Stimulated activated memory B cell treated with anti-CD40 and anti-IgM and Interleukin-4, amounts not matched to agents 10 μg/mL and 1 μg/mL and 100 μg/mL, for 72 hours (primary cell): ENCODE data around the gene PLCB2.

Experiments used
- ATAC-seq: fragments of 150-1000 bp; cut with Tn5 transposase; 2 replicates; pipeline ENCODE4 v1.10.0; 2021
- H3K27ac Mint-ChIP-seq: one replicate; pipeline ENCODE4 v1.8.0; 2022; ENCODE audit warnings: mild to moderate bottlenecking, mixed read lengths
- H3K27me3 Mint-ChIP-seq: one replicate; pipeline ENCODE4 v1.8.0; 2022; ENCODE audit warnings: mixed read lengths
- H3K36me3 Mint-ChIP-seq: one replicate; pipeline ENCODE4 v1.8.0; 2022; ENCODE audit warnings: mixed read lengths
- H3K4me1 Mint-ChIP-seq: one replicate; pipeline ENCODE4 v1.8.0; 2022; ENCODE audit warnings: mixed read lengths
- H3K4me3 Mint-ChIP-seq: one replicate; pipeline ENCODE4 v1.8.0; 2022; ENCODE audit warnings: mild to moderate bottlenecking, moderate library complexity, mixed read lengths
- H3K9me3 Mint-ChIP-seq: one replicate; pipeline ENCODE4 v1.8.0; 2022; ENCODE audit warnings: mixed read lengths

Gene PLCB2

GRCh38 chr15:40303576-40303975 lies 4.2 kb downstream of the PLCB2 start:
- Mint-ChIP-seq H3K27ac (no peak overlapping the region), H3K4me3 (no peak overlapping the region)

GRCh38 chr15:40302981-40303380 lies 4.8 kb downstream of the PLCB2 start:
- H3K4me1 Mint-ChIP-seq: peaks cover 41% of the 10 kb centered on the region
- no peaks in the 10 kb centered on the region for H3K27me3 Mint-ChIP-seq
- no peaks in the 10 kb centered on the region for H3K9me3 Mint-ChIP-seq
- H3K4me3 Mint-ChIP-seq: no peak overlapping the region
- no peak for ATAC-seq
- H3K36me3 Mint-ChIP-seq: peaks cover 62% of the 10 kb centered on the region
- H3K27ac Mint-ChIP-seq: no peak overlapping the region

More at GRCh38 chr15:40303576-40303975, 4.2 kb downstream of the PLCB2 start:
- no peak for ATAC-seq
- H3K36me3 Mint-ChIP-seq: peaks cover 56% of the 10 kb centered on the region
- H3K9me3 Mint-ChIP-seq: no peaks in the 10 kb centered on the region
- no peaks in the 10 kb centered on the region for H3K27me3 Mint-ChIP-seq
- peaks cover 47% of the 10 kb centered on the region for H3K4me1 Mint-ChIP-seq

GRCh38 chr15:40302288-40302886 lies 5.3 kb downstream of the PLCB2 start:
- Mint-ChIP-seq H3K36me3 (peaks cover 68% of the 10 kb centered on the region), H3K4me1 (peaks cover 35% of the 10 kb centered on the region), H3K4me3 (no peak overlapping the region), H3K9me3 (no peaks in the 10 kb centered on the region), H3K27ac (no peak overlapping the region), H3K27me3 (no peaks in the 10 kb centered on the region)
- no peak for ATAC-seq

- peaks cover 27% of the 10 kb centered on the region for H3K4me1 Mint-ChIP-seq
- no peaks in the 10 kb centered on the region for H3K9me3 Mint-ChIP-seq
- no peak overlapping the region for H3K27ac Mint-ChIP-seq
- no peaks in the 10 kb centered on the region for H3K27me3 Mint-ChIP-seq
- no peak for ATAC-seq
- H3K36me3 Mint-ChIP-seq: peaks cover 74% of the 10 kb centered on the region
- no peak overlapping the region for H3K4me3 Mint-ChIP-seq
These were observed 6.1 kb downstream of the PLCB2 start for GRCh38 chr15:40301467-40302179.

GRCh38 chr15:40300771-40301170 lies 7.0 kb downstream of the PLCB2 start:
- ATAC-seq: no peak
- no peak overlapping the region for H3K4me3 Mint-ChIP-seq
- H3K27me3 Mint-ChIP-seq: no peaks in the 10 kb centered on the region
- no peaks in the 10 kb centered on the region for H3K9me3 Mint-ChIP-seq
- H3K36me3 Mint-ChIP-seq: peaks cover 77% of the 10 kb centered on the region
- H3K27ac Mint-ChIP-seq: no peak overlapping the region
- H3K4me1 Mint-ChIP-seq: peaks cover 20% of the 10 kb centered on the region

- Mint-ChIP-seq H3K4me1 (peaks cover 17% of the 10 kb centered on the region), H3K9me3 (no peaks in the 10 kb centered on the region), H3K27me3 (no peaks in the 10 kb centered on the region), H3K36me3 (peaks cover 80% of the 10 kb centered on the region), H3K27ac (no peak overlapping the region), H3K4me3 (no peak overlapping the region)
- ATAC-seq: no peak
These were observed 7.4 kb downstream of the PLCB2 start for GRCh38 chr15:40300367-40300766.

GRCh38 chr15:40298216-40298935 lies 9.4 kb downstream of the PLCB2 start:
- H3K4me3 Mint-ChIP-seq: no peak overlapping the region
- ATAC-seq: no peak
- no peak overlapping the region for H3K27ac Mint-ChIP-seq
- H3K4me1 Mint-ChIP-seq: peaks cover under 1% of the 10 kb centered on the region
- H3K9me3 Mint-ChIP-seq: no peaks in the 10 kb centered on the region
- peaks cover 72% of the 10 kb centered on the region for H3K36me3 Mint-ChIP-seq
- H3K27me3 Mint-ChIP-seq: no peaks in the 10 kb centered on the region

- H3K27ac Mint-ChIP-seq: no peak overlapping the region
- no peaks in the 10 kb centered on the region for H3K4me1 Mint-ChIP-seq
- H3K4me3 Mint-ChIP-seq: no peak overlapping the region
- ATAC-seq: no peak
- H3K9me3 Mint-ChIP-seq: no peaks in the 10 kb centered on the region
- H3K36me3 Mint-ChIP-seq: peaks cover 66% of the 10 kb centered on the region
- H3K27me3 Mint-ChIP-seq: no peaks in the 10 kb centered on the region
These were observed 10.4 kb downstream of the PLCB2 start for GRCh38 chr15:40297356-40297755.

- Mint-ChIP-seq H3K4me1 (no peaks in the 10 kb centered on the region), H3K4me3 (no peak overlapping the region), H3K27me3 (no peaks in the 10 kb centered on the region), H3K27ac (no peak overlapping the region), H3K9me3 (no peaks in the 10 kb centered on the region), H3K36me3 (peaks cover 60% of the 10 kb centered on the region)
- no peak for ATAC-seq
These were observed 11.0 kb downstream of the PLCB2 start for GRCh38 chr15:40296561-40297230.

- H3K27me3 Mint-ChIP-seq: no peaks in the 10 kb centered on the region
- no peaks in the 10 kb centered on the region for H3K4me1 Mint-ChIP-seq
- no peaks in the 10 kb centered on the region for H3K9me3 Mint-ChIP-seq
- ATAC-seq: no peak
- no peak overlapping the region for H3K4me3 Mint-ChIP-seq
- H3K36me3 Mint-ChIP-seq: peaks cover 55% of the 10 kb centered on the region
- H3K27ac Mint-ChIP-seq: no peak overlapping the region
These were observed 11.7 kb downstream of the PLCB2 start for GRCh38 chr15:40295877-40296560.

GRCh38 chr15:40295297-40295696 lies 12.4 kb downstream of the PLCB2 start:
- Mint-ChIP-seq H3K4me1 (peaks cover 2% of the 10 kb centered on the region), H3K4me3 (no peak overlapping the region), H3K27me3 (no peaks in the 10 kb centered on the region), H3K27ac (no peak overlapping the region), H3K9me3 (no peaks in the 10 kb centered on the region), H3K36me3 (peaks cover 51% of the 10 kb centered on the region)
- no peak for ATAC-seq

GRCh38 chr15:40293905-40294895 lies 13.5 kb downstream of the PLCB2 start:
- Mint-ChIP-seq H3K27me3 (no peaks in the 10 kb centered on the region), H3K27ac (no peak overlapping the region), H3K9me3 (no peaks in the 10 kb centered on the region), H3K4me1 (peaks cover 9% of the 10 kb centered on the region), H3K36me3 (peaks cover 52% of the 10 kb centered on the region), H3K4me3 (no peak overlapping the region)
- ATAC-seq: no peak

- Mint-ChIP-seq H3K36me3 (peaks cover 45% of the 10 kb centered on the region), H3K27me3 (no peaks in the 10 kb centered on the region), H3K9me3 (no peaks in the 10 kb centered on the region), H3K4me3 (no peak overlapping the region), H3K4me1 (peaks cover 9% of the 10 kb centered on the region), H3K27ac (no peak overlapping the region)
- no peak for ATAC-seq
These were observed 14.7 kb downstream of the PLCB2 start for GRCh38 chr15:40293006-40293405.

GRCh38 chr15:40292246-40292645 lies 15.5 kb downstream of the PLCB2 start:
- H3K27ac Mint-ChIP-seq: no peak overlapping the region
- peaks cover 38% of the 10 kb centered on the region for H3K36me3 Mint-ChIP-seq
- H3K4me1 Mint-ChIP-seq: peaks cover 9% of the 10 kb centered on the region
- H3K4me3 Mint-ChIP-seq: no peak overlapping the region
- no peaks in the 10 kb centered on the region for H3K27me3 Mint-ChIP-seq
- no peak for ATAC-seq
- H3K9me3 Mint-ChIP-seq: no peaks in the 10 kb centered on the region
